GM18909 (cell line): ENCODE results near the gene GIT1.

Source experiments
- ATAC-seq: cut with Tn5 transposase; IDR thresholded peaks from one replicate; pipeline ENCODE4 v1.9.1; 2021; ENCODE audit warnings: mild to moderate bottlenecking; ENCODE audit not compliant: unreplicated experiment, poor library complexity

Gene GIT1

GRCh38 chr17:29616300-29617048 lies 27.0 kb upstream of the GIT1 start:
- ATAC-seq: no peak

GRCh38 chr17:29615492-29616299 lies 26.2 kb upstream of the GIT1 start:
- peak; percentile 57 for ATAC-seq

GRCh38 chr17:29615048-29615385 lies 25.6 kb upstream of the GIT1 start:
- ATAC-seq: no peak

- no peak for ATAC-seq
Observed at GRCh38 chr17:29614349-29615047, 25.1 kb upstream of the GIT1 start.

GRCh38 chr17:29613856-29614255 lies 24.4 kb upstream of the GIT1 start:
- ATAC-seq: no peak

- peak; percentile 37 for ATAC-seq
Observed at GRCh38 chr17:29613352-29613837, 23.9 kb upstream of the GIT1 start.

GRCh38 chr17:29612404-29613280 lies 23.2 kb upstream of the GIT1 start:
- no peak for ATAC-seq

- no peak for ATAC-seq
Observed at GRCh38 chr17:29612094-29612403, 22.6 kb upstream of the GIT1 start.

GRCh38 chr17:29611351-29612093 lies 22.1 kb upstream of the GIT1 start:
- no peak for ATAC-seq

GRCh38 chr17:29610395-29610794 lies 20.9 kb upstream of the GIT1 start:
- ATAC-seq: no peak

GRCh38 chr17:29608986-29609385 lies 19.5 kb upstream of the GIT1 start:
- ATAC-seq: no peak

- no peak for ATAC-seq
Observed at GRCh38 chr17:29607557-29608195, 18.2 kb upstream of the GIT1 start.

- ATAC-seq: no peak
Observed at GRCh38 chr17:29603109-29603674, 13.7 kb upstream of the GIT1 start.

GRCh38 chr17:29597361-29598172 lies 8.1 kb upstream of the GIT1 start:
- ATAC-seq: no peak

- no peak for ATAC-seq
Observed at GRCh38 chr17:29596811-29597210, 7.4 kb upstream of the GIT1 start.

GRCh38 chr17:29595943-29596774 lies 6.7 kb upstream of the GIT1 start:
- ATAC-seq: no peak
